AG09309 (cell line): ENCODE data around the gene EVA1A.
A peak's percentile ranks its signal among the peaks of the same experiment; 100 is the strongest.

ENCODE experiments used
- DNase-seq: peaks from one replicate; pipeline ENCODE4 v3.0.0-alpha.2; 2010; ENCODE audit warnings: low read depth
- H3K4me3 ChIP-seq: 2 replicates; pipeline ENCODE4 v1.5.1; 2011; ENCODE audit warnings: mild to moderate bottlenecking, low read depth, low read length, moderate library complexity; ENCODE audit not compliant: control insufficient read depth
- TF ChIP-seq, protein P1 (sequence below): IDR thresholded peaks from 2 replicates; pipeline ENCODE4 v1.5.1; 2011; ENCODE audit warnings: mild to moderate bottlenecking, low read depth, low read length, inconsistent platforms; ENCODE audit not compliant: insufficient read depth, control insufficient read depth; ENCODE audit errors: missing control alignments

The EVA1A gene

DNA sequence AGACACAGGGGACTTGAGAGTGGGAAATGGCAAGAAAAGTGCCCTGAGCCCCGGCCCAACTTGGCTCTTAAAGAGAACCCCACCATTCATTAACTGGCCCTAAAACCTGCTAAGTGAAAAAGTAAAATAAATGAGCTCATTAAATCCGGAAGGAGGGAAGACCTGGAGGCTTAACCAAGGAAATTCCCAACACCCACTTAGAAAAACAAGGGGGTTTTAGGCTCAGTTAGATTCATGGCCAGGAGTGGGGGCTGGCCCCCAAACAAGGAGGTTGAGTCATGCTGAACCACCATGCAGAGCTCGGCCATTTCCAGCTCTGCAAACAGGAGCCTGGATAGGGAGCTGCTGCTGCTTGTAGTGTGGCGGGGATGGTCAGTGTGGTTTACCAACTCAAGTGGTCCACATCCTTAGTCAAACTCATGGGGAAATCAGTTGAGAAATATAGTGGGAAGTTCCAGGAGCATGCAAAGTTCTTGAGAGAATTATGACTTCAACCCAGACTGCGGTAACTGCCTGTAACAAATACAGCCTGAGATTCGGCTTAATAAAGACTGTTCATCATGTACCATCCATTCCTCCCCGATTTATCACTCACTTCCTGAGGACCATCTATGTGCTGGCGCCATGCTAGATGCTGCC lies 46.1 kb upstream of the EVA1A start:
- DNase-seq = peak; percentile 90
- peak overlapping the region; percentile 2 for H3K4me3 ChIP-seq
- TF ChIP-seq, protein P1, sequence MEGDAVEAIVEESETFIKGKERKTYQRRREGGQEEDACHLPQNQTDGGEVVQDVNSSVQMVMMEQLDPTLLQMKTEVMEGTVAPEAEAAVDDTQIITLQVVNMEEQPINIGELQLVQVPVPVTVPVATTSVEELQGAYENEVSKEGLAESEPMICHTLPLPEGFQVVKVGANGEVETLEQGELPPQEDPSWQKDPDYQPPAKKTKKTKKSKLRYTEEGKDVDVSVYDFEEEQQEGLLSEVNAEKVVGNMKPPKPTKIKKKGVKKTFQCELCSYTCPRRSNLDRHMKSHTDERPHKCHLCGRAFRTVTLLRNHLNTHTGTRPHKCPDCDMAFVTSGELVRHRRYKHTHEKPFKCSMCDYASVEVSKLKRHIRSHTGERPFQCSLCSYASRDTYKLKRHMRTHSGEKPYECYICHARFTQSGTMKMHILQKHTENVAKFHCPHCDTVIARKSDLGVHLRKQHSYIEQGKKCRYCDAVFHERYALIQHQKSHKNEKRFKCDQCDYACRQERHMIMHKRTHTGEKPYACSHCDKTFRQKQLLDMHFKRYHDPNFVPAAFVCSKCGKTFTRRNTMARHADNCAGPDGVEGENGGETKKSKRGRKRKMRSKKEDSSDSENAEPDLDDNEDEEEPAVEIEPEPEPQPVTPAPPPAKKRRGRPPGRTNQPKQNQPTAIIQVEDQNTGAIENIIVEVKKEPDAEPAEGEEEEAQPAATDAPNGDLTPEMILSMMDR = no peak

DNA sequence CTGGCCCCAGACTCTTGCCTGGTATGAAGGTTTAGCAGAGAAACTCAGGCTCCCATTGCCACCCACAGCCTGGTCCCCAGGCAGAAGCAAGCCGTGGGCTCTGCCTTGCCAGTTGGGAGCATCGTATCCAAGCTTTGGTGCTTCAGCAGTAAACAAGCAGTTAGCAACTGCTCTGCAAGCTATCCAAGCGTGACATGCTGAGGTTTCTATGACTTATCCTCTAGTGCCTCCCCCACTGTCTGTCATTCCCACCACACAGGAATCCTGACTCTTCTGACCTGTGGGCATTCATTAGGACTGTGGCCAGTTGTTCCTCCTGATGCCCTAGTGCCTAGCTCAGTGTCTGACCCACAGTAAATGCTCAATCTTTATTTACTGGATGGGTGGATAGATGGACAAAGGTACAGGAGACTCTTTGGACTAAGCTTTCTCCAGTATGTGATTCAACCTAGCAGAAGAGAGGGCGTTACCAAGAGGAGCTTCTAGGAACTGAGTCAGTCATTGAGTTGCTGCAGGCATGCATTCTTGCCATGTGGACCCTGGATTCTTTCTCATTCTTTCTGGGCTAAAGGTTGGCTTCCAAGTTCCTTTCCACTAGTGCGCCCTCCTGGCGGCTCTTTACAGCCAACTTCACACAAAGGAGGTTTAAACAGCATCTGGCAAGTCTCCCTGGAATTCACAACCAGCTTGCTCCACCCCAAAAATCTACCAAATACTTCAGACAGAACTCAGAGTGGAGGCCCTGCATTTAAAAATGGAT lies 45.2 kb upstream of the EVA1A start:
- DNase-seq = peak; percentile 97
- no peak overlapping the region for H3K4me3 ChIP-seq
- TF ChIP-seq, protein P1 = peak; percentile 62

DNA sequence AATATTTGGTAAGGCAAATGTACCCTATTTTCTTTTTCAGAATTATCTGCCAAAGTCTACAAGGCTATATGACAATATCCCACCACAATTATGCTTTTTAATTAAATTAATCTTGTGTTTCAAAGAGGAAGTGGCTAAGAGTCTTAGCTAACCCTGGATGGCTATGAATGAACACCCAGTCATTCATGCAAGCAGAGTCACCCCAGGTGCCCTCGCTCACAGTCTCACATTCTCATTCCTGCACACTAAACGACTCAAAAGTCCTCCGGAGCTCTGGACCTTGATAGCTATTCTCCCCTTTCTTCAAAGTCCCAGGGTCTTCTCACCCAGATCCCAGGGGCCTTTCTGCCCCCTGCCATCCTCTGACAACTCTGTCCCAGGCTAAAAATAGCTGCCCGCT lies 43.7 kb upstream of the EVA1A start:
- no peak for DNase-seq
- TF ChIP-seq, protein P1 = no peak
- no peak overlapping the region for H3K4me3 ChIP-seq

- TF ChIP-seq, protein P1 = no peak
- DNase-seq = no peak
- H3K4me3 ChIP-seq = no peak overlapping the region
Observed at GRCh38 chr2:75603477-75603876, 42.7 kb upstream of the EVA1A start.

DNA sequence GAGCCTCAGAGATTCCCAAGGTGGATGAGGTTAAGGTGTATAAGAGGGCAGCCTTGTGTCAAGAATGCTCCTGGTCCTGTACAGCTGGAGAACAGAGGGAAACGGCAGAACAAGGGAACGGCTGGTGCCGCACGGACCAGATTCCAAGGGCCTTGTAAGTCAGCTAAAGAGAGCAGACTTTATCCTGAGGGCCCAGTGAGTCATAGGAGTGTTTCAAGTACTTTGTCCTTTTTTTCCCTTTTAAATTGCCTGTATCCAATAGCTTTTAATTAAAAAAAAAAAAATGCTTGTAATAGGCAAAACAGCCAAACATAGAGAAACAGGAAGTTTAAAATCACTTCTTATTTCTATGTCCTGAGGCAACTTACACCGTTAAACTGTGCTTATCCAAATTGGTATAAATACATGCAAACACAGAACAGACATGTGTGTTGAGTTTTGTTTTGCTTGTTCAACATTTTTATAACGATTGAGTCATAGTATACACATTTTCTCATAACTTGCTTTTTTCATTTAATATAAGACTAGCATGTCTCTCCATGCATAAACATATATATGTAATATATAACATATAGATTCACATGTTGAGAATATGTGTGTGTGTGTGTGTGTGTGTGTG lies 42.1 kb upstream of the EVA1A start:
- TF ChIP-seq, protein P1 = no peak
- H3K4me3 ChIP-seq = no peak overlapping the region
- DNase-seq = peak; percentile 82

- no peak overlapping the region for H3K4me3 ChIP-seq
- TF ChIP-seq, protein P1 = no peak
- no peak for DNase-seq
Observed at GRCh38 chr2:75600461-75601011, 39.8 kb upstream of the EVA1A start.
